ENCODE data around the gene LPIN1. TPM values are rescaled to one million over a fixed set of nuclear protein-coding genes. Genes with fewer than 3 reads are reported as not detected.

LPIN1 gene
- total RNA-seq, 1 donor from 2014 or later, result 23.4 TPM

DNA sequence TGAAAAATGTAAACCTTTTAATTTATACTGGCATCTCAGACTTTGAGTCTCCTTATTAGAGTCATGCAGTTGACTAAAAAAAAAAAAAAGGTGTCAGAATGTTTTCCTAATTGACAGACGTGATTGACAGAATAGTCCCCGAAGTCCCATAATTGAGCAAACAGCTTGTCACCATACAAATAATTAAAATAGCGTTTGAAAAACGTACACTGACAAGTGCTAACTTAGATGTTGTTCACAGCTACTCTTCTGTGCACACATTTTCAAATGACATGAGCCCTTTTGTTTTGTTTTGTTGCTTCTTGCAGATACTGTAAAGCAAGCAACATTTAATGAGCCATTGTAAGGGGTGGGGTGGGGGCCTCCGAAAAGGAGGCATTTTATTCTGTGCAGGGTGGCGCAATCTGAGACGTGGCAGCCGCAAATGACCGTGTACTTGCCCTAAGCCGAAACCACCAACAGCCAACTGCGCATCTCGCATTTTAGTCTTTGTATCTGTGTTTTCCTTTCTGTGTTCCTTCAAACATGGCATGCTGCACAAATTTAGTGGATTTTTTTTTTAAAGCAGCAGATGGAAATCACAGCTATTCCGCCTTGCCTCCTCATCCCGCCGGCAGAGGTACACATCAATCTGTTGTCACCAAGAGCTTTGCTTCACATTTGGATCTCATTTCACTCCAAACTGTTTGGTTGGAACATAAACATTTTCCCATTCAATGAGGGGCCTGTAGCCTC, 52.4 kb downstream of the LPIN1 start:
- no peaks in the 10 kb centered on the region for H3K79me2 ChIP-seq (ENCODE audit: insufficient read depth, low read length)
- no peak overlapping the region for H3K4me3 ChIP-seq (ENCODE audit: insufficient read depth, low read depth, low read length)
- DNase-seq (ENCODE audit: low read depth), result no peak
- H3K27ac ChIP-seq (ENCODE audit: low read depth, low read length), result no peak overlapping the region
- Mint-ChIP-seq H3K4me3 (ENCODE audit: unreplicated experiment) (no peak overlapping the region), H3K27me3 (ENCODE audit: low read depth, unreplicated experiment) (no peaks in the 10 kb centered on the region), H3K4me1 (ENCODE audit: low read depth, unreplicated experiment) (no peaks in the 10 kb centered on the region), H3K9me3 (ENCODE audit: unreplicated experiment) (no peaks in the 10 kb centered on the region), H3K27ac (ENCODE audit: unreplicated experiment) (no peak overlapping the region), H3K36me3 (ENCODE audit: low read depth, unreplicated experiment) (peaks cover 18% of the 10 kb centered on the region)
- peaks cover 54% of the 10 kb centered on the region for H3K36me3 ChIP-seq (ENCODE audit: insufficient read depth, low read length)
- no peak for FAIRE-seq
- H3K4me2 ChIP-seq (ENCODE audit: low read length), result no peak overlapping the region
- H3K9me3 ChIP-seq (ENCODE audit: insufficient read depth, low read depth, low read length), result no peaks in the 10 kb centered on the region
- H3K9ac ChIP-seq (ENCODE audit: low read length), result no peak overlapping the region
- no peaks in the 10 kb centered on the region for H3K27me3 ChIP-seq (ENCODE audit: insufficient read depth, low read length)
- no peak overlapping the region for H2AFZ ChIP-seq (ENCODE audit: low read depth, low read length)
- peaks cover 7% of the 10 kb centered on the region for H4K20me1 ChIP-seq (ENCODE audit: insufficient read depth, low read length)
- TF ChIP-seq, protein P1, sequence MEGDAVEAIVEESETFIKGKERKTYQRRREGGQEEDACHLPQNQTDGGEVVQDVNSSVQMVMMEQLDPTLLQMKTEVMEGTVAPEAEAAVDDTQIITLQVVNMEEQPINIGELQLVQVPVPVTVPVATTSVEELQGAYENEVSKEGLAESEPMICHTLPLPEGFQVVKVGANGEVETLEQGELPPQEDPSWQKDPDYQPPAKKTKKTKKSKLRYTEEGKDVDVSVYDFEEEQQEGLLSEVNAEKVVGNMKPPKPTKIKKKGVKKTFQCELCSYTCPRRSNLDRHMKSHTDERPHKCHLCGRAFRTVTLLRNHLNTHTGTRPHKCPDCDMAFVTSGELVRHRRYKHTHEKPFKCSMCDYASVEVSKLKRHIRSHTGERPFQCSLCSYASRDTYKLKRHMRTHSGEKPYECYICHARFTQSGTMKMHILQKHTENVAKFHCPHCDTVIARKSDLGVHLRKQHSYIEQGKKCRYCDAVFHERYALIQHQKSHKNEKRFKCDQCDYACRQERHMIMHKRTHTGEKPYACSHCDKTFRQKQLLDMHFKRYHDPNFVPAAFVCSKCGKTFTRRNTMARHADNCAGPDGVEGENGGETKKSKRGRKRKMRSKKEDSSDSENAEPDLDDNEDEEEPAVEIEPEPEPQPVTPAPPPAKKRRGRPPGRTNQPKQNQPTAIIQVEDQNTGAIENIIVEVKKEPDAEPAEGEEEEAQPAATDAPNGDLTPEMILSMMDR (IDR thresholded peaks at IDR 0.05; ENCODE audit: insufficient read depth, low read depth, low read length), result no peak
- no peak for TF ChIP-seq EZH2 (IDR thresholded peaks at IDR 0.05; ENCODE audit: insufficient read depth, low read length)
- peaks cover 8% of the 10 kb centered on the region for H3K4me1 ChIP-seq (ENCODE audit: insufficient read depth, low read length)

DNA sequence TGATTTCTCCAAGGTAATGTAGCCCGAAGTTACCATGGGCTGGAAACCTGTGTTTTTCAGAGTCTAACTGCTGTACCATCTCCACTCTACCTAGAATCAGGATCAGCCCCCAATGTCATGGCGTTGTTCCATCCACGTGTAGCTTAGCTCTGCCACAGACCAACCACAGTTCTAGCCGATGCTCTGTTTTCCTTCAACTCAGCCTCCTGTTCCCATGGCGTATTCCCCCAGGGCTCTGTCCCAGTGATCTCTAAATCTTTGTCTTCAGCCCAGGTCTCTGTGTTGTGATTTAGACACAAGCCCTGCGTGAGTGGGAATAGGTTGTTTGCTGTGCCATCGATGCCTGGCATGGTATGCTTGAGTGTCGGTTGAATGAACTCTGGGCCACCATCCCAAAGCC, 53.4 kb downstream of the LPIN1 start:
- Mint-ChIP-seq H3K27ac (ENCODE audit: unreplicated experiment) (no peak overlapping the region), H3K9me3 (ENCODE audit: unreplicated experiment) (no peaks in the 10 kb centered on the region), H3K4me3 (ENCODE audit: unreplicated experiment) (no peak overlapping the region), H3K4me1 (ENCODE audit: low read depth, unreplicated experiment) (no peaks in the 10 kb centered on the region), H3K36me3 (ENCODE audit: low read depth, unreplicated experiment) (peaks cover 16% of the 10 kb centered on the region), H3K27me3 (ENCODE audit: low read depth, unreplicated experiment) (no peaks in the 10 kb centered on the region)
- H3K4me2 ChIP-seq (ENCODE audit: low read length), result no peak overlapping the region
- H3K4me3 ChIP-seq (ENCODE audit: insufficient read depth, low read depth, low read length), result no peak overlapping the region
- no peaks in the 10 kb centered on the region for H3K9me3 ChIP-seq (ENCODE audit: insufficient read depth, low read depth, low read length)
- peaks cover 54% of the 10 kb centered on the region for H3K36me3 ChIP-seq (ENCODE audit: insufficient read depth, low read length)
- peaks cover 7% of the 10 kb centered on the region for H4K20me1 ChIP-seq (ENCODE audit: insufficient read depth, low read length)
- H3K4me1 ChIP-seq (ENCODE audit: insufficient read depth, low read length), result peaks cover 8% of the 10 kb centered on the region
- H3K9ac ChIP-seq (ENCODE audit: low read length), result no peak overlapping the region
- H3K27ac ChIP-seq (ENCODE audit: low read depth, low read length), result no peak overlapping the region
- no peak overlapping the region for H2AFZ ChIP-seq (ENCODE audit: low read depth, low read length)
- H3K27me3 ChIP-seq (ENCODE audit: insufficient read depth, low read length), result no peaks in the 10 kb centered on the region
- TF ChIP-seq, protein P1 (IDR thresholded peaks at IDR 0.05; ENCODE audit: insufficient read depth, low read depth, low read length), result no peak
- no peak for TF ChIP-seq EZH2 (IDR thresholded peaks at IDR 0.05; ENCODE audit: insufficient read depth, low read length)
- no peak for DNase-seq (ENCODE audit: low read depth)
- FAIRE-seq, result no peak
- H3K79me2 ChIP-seq (ENCODE audit: insufficient read depth, low read length), result no peaks in the 10 kb centered on the region

DNA sequence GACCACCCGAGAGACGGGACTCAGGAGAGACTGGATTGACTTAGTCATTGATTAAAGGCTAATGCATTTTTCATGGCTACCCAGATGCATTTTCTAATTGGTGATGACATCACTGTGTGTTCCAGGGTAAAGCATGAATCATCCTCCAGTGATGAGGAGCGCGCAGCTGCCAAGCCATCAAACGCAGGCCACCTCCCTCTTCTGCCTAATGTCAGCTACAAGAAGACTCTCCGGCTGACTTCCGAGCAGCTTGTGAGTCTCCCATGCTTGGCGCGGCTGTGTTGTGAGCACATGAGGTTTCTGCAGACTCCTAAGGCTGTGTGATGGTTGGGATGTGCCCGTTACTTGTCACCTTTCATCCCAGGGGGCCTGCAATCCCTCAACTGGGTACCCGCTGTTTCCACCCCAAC, 56.4 kb downstream of the LPIN1 start:
- Histone ChIP-seq H3K4me3 (ENCODE audit: insufficient read depth, low read depth, low read length) (no peak overlapping the region), H2AFZ (ENCODE audit: low read depth, low read length) (no peak overlapping the region), H4K20me1 (ENCODE audit: insufficient read depth, low read length) (peaks cover 7% of the 10 kb centered on the region), H3K4me2 (ENCODE audit: low read length) (peak overlapping the region; percentile 28), H3K79me2 (ENCODE audit: insufficient read depth, low read length) (no peaks in the 10 kb centered on the region), H3K27ac (ENCODE audit: low read depth, low read length) (no peak overlapping the region), H3K27me3 (ENCODE audit: insufficient read depth, low read length) (no peaks in the 10 kb centered on the region), H3K9ac (ENCODE audit: low read length) (no peak overlapping the region), H3K4me1 (ENCODE audit: insufficient read depth, low read length) (peaks cover 8% of the 10 kb centered on the region), H3K36me3 (ENCODE audit: insufficient read depth, low read length) (peaks cover 48% of the 10 kb centered on the region), H3K9me3 (ENCODE audit: insufficient read depth, low read depth, low read length) (no peaks in the 10 kb centered on the region)
- H3K27me3 Mint-ChIP-seq (ENCODE audit: low read depth, unreplicated experiment), result no peaks in the 10 kb centered on the region
- no peak overlapping the region for H3K4me3 Mint-ChIP-seq (ENCODE audit: unreplicated experiment)
- peaks cover 16% of the 10 kb centered on the region for H3K36me3 Mint-ChIP-seq (ENCODE audit: low read depth, unreplicated experiment)
- no peaks in the 10 kb centered on the region for H3K9me3 Mint-ChIP-seq (ENCODE audit: unreplicated experiment)
- no peak overlapping the region for H3K27ac Mint-ChIP-seq (ENCODE audit: unreplicated experiment)
- FAIRE-seq (no peak), DNase-seq (ENCODE audit: low read depth) (peak; percentile 85)
- H3K4me1 Mint-ChIP-seq (ENCODE audit: low read depth, unreplicated experiment), result no peaks in the 10 kb centered on the region
- TF ChIP-seq, protein P1 (IDR thresholded peaks at IDR 0.05; ENCODE audit: insufficient read depth, low read depth, low read length), result no peak
- no peak for TF ChIP-seq EZH2 (IDR thresholded peaks at IDR 0.05; ENCODE audit: insufficient read depth, low read length)
